TTC549 (cell line): Measurements from ENCODE around the gene PLPPR1.
A peak's percentile ranks its signal among the peaks of the same experiment; 100 is the strongest.
"Not testable (repeated sequence)": the region's sequence is repeated elsewhere in the genome, so short reads cannot be mapped to it uniquely, and the experiment has no call there.

Source experiments
- FAIRE-seq: peaks from 2 replicates; lab custom pipeline; 2012; peaks lifted over from hg19 to GRCh38; lab: Jason Lieb, UNC

The PLPPR1 gene

GRCh38 chr9:101307524-101308213, 279.1 kb downstream of the PLPPR1 start:
- no peak for FAIRE-seq

- no peak for FAIRE-seq
Measured at GRCh38 chr9:101309139-101309538, 280.6 kb downstream of the PLPPR1 start.

- FAIRE-seq: no peak
Measured at GRCh38 chr9:101311191-101311590, 282.7 kb downstream of the PLPPR1 start.

- peak; percentile 90 for FAIRE-seq
Measured at GRCh38 chr9:101311758-101312420, 283.4 kb downstream of the PLPPR1 start.

- no peak for FAIRE-seq
Measured at GRCh38 chr9:101312661-101313060, 284.1 kb downstream of the PLPPR1 start.

- no peak for FAIRE-seq
Measured at GRCh38 chr9:101315112-101315450, 286.6 kb downstream of the PLPPR1 start.

- FAIRE-seq: no peak
Measured at GRCh38 chr9:101317735-101318134, 289.2 kb downstream of the PLPPR1 start.

- no peak for FAIRE-seq
Measured at GRCh38 chr9:101323129-101323528, 294.6 kb downstream of the PLPPR1 start.

GRCh38 chr9:101324245-101324804, 295.8 kb downstream of the PLPPR1 start:
- FAIRE-seq: no peak

GRCh38 chr9:101325053-101325452, 296.5 kb downstream of the PLPPR1 start:
- FAIRE-seq: no peak

GRCh38 chr9:101326035-101326434, 297.5 kb downstream of the PLPPR1 start:
- no peak for FAIRE-seq

- FAIRE-seq: no peak
Measured at GRCh38 chr9:101326501-101326900, 298.0 kb downstream of the PLPPR1 start.

GRCh38 chr9:101327422-101327909, 298.9 kb downstream of the PLPPR1 start:
- FAIRE-seq: not testable (repeated sequence)

GRCh38 chr9:101332362-101332761, 303.8 kb downstream of the PLPPR1 start:
- FAIRE-seq: no peak

- FAIRE-seq: no peak
Measured at GRCh38 chr9:101333490-101333889, 305.0 kb downstream of the PLPPR1 start.

GRCh38 chr9:101333926-101334702, 305.6 kb downstream of the PLPPR1 start:
- no peak for FAIRE-seq

- no peak for FAIRE-seq
Measured at GRCh38 chr9:101336091-101336490, 307.6 kb downstream of the PLPPR1 start.

- FAIRE-seq: no peak
Measured at GRCh38 chr9:101337237-101337636, 308.7 kb downstream of the PLPPR1 start.

- FAIRE-seq: no peak
Measured at GRCh38 chr9:101341958-101342357, 313.4 kb downstream of the PLPPR1 start.

- FAIRE-seq: no peak
Measured at GRCh38 chr9:101342595-101342994, 314.1 kb downstream of the PLPPR1 start.

GRCh38 chr9:101350285-101350684, 321.8 kb downstream of the PLPPR1 start:
- FAIRE-seq: no peak

GRCh38 chr9:101352892-101353463, 324.5 kb downstream of the PLPPR1 start:
- FAIRE-seq: no peak
